CD14-positive monocyte (primary cell): Measurements from ENCODE around the gene EEFSEC. TPM values are rescaled to one million over a fixed set of nuclear protein-coding genes. Genes with fewer than 3 reads are reported as not detected.

ENCODE experiments used
- DNase-seq, 3 donors: peaks; one replicate each; pipeline ENCODE4 v3.0.0-alpha.2; 2011 to 2022
- H2AFZ ChIP-seq: 2 replicates; pipeline ENCODE4 v1.6.0; 2012; ENCODE audit warnings: mild to moderate bottlenecking, low read depth, low read length, inconsistent platforms; ENCODE audit not compliant: insufficient read depth, poor library complexity, severe bottlenecking
- H3K27ac ChIP-seq, 2 donors: 1 replicate in 1 of 2; 2 replicates in 1 of 2; pipeline ENCODE4 v1.5.1; 2012 to 2013; ENCODE audit warnings: low read length in 2 of 2, control low read depth in 1 of 2, inconsistent platforms in 1 of 2, low read depth in 1 of 2, mild to moderate bottlenecking in 1 of 2
- H3K27me3 ChIP-seq, 2 donors: one replicate each; pipeline versions ENCODE4 v1.6.0 to v1.6.1; 2011 to 2013; ENCODE audit warnings: low read length in 2 of 2; ENCODE audit not compliant: control insufficient read depth in 2 of 2, insufficient read depth in 2 of 2
- H3K36me3 ChIP-seq, 2 donors: replicated peaks in 1 of 2; 1 replicate in 1 of 2; 2 replicates in 1 of 2; pipeline versions ENCODE4 v1.5.1 to v1.6.1; 2012 to 2013; ENCODE audit warnings: low read length in 2 of 2, control low read depth in 1 of 2, inconsistent platforms in 1 of 2, mild to moderate bottlenecking in 1 of 2; ENCODE audit not compliant: insufficient read depth in 2 of 2, control insufficient read depth in 1 of 2
- H3K4me1 ChIP-seq, 2 donors: 1 replicate in 1 of 2; 2 replicates in 1 of 2; pipeline versions ENCODE4 v1.5.1 to v1.6.1; 2012 to 2013; ENCODE audit warnings: low read length in 2 of 2, control low read depth in 1 of 2, inconsistent platforms in 1 of 2, mild to moderate bottlenecking in 1 of 2, moderate library complexity in 1 of 2; ENCODE audit not compliant: insufficient read depth in 2 of 2, control insufficient read depth in 1 of 2
- H3K4me2 ChIP-seq: replicated peaks from 2 replicates; pipeline ENCODE3; 2012; ENCODE audit warnings: low read length, moderate library complexity, mild to moderate bottlenecking; ENCODE audit not compliant: poor library complexity, severe bottlenecking; ENCODE audit errors: extremely low read depth
- H3K4me3 ChIP-seq, 3 experiments: fragments of 200-600 bp in 1 of 3; sonication (generic) in 1 of 3; replicated peaks in 1 of 3; 1 replicate in 2 of 3; 2 replicates in 1 of 3; pipeline ENCODE4 v1.5.1; 2011 to 2013; ENCODE audit warnings: low read length in 3 of 3, mild to moderate bottlenecking in 3 of 3, control low read depth in 2 of 3, low read depth in 2 of 3, inconsistent platforms in 1 of 3, moderate library complexity in 1 of 3
- H3K79me2 ChIP-seq: 2 replicates; pipeline ENCODE4 v1.6.0; 2012; ENCODE audit warnings: mild to moderate bottlenecking, control low read depth, inconsistent platforms, low read length, moderate library complexity; ENCODE audit not compliant: insufficient read depth
- H3K9ac ChIP-seq: 2 replicates; pipeline ENCODE4 v1.6.0; 2017; ENCODE audit warnings: low read length, mild to moderate bottlenecking; ENCODE audit not compliant: insufficient read depth, poor library complexity, severe bottlenecking
- H3K9me3 ChIP-seq, 2 donors: replicated peaks in 1 of 2; 1 replicate in 1 of 2; 2 replicates in 1 of 2; pipeline versions ENCODE4 v1.5.1 to v1.6.1; 2012 to 2013; ENCODE audit warnings: low read length in 2 of 2, control low read depth in 1 of 2; ENCODE audit not compliant: control insufficient read depth in 1 of 2, insufficient read depth in 1 of 2
- H4K20me1 ChIP-seq: 2 replicates; pipeline ENCODE4 v1.6.0; 2012; ENCODE audit warnings: mild to moderate bottlenecking, low read length, control low read depth, moderate library complexity; ENCODE audit not compliant: insufficient read depth
- H3K27ac Mint-ChIP-seq, 7 donors: one replicate each; pipeline ENCODE4 v1.8.0; 2020; ENCODE audit warnings: mild to moderate bottlenecking in 7 of 7, mixed read lengths in 7 of 7, moderate library complexity in 6 of 7, inconsistent platforms in 2 of 7
- H3K27me3 Mint-ChIP-seq, 3 donors: one replicate each; pipeline ENCODE4 v1.8.0; 2021 to 2022; ENCODE audit warnings: low read depth in 3 of 3, mild to moderate bottlenecking in 3 of 3, mixed read lengths in 3 of 3, moderate library complexity in 3 of 3, inconsistent platforms in 1 of 3
- H3K36me3 Mint-ChIP-seq, 2 donors: one replicate each; pipeline ENCODE4 v1.8.0; 2020; ENCODE audit warnings: mixed read lengths in 2 of 2, inconsistent platforms in 1 of 2, mild to moderate bottlenecking in 1 of 2
- H3K4me1 Mint-ChIP-seq: one replicate; pipeline ENCODE4 v1.8.0; 2020; ENCODE audit warnings: mild to moderate bottlenecking, mixed read lengths
- H3K4me3 Mint-ChIP-seq, 2 donors: one replicate each; pipeline ENCODE4 v1.8.0; 2020; ENCODE audit warnings: mild to moderate bottlenecking in 2 of 2, mixed read lengths in 2 of 2, moderate library complexity in 1 of 2
- H3K9me3 Mint-ChIP-seq, 7 donors: one replicate each; pipeline ENCODE4 v1.8.0; 2020 to 2022; ENCODE audit warnings: mixed read lengths in 7 of 7, mild to moderate bottlenecking in 6 of 7, moderate library complexity in 6 of 7, inconsistent platforms in 2 of 7
- whole genome bisulfite sequencing: methylation state at CpG from one replicate; pipeline ENCODE4 v1.1.5; 2013; ENCODE audit warnings: missing lambda C conversion rate; ENCODE audit not compliant: insufficient coverage; 5-methylcytosine and 5-hydroxymethylcytosine counted together
- intact Hi-C, 2 donors: fragments of 100-400 bp; cut with micrococcal nuclease; formaldehyde crosslinking; loops; one replicate each; pipeline versions ENCODE4 v1.15.0 to v1.15.1; 2023
- polyA plus RNA-seq, 3 donors: library from polyadenylated mRNA; depleted of rRNA in 1 of 3; unstranded in 2 of 3; stranded (reverse) in 1 of 3; fragments of 300-500 nt in 2 of 3; fragments of >200 nt in 1 of 3; fragmentation: Illumina TruSeq in 2 of 3; gene quantifications; 1 replicate in 2 of 3; 2 replicates in 1 of 3; pipeline ENCODE4 v1.2.3, GENCODE V29; 2012 to 2021
- TF ChIP-seq, protein P1 (sequence below): fragments of 200-600 bp; IDR thresholded peaks from one replicate; pipeline ENCODE4 v1.8.0; 2022; ENCODE audit warnings: antibody characterized with exemption, mild to moderate bottlenecking

The EEFSEC gene
- polyA plus RNA-seq, 3 donors: 13.3 to 14.9 (median 14.9) TPM

DNA sequence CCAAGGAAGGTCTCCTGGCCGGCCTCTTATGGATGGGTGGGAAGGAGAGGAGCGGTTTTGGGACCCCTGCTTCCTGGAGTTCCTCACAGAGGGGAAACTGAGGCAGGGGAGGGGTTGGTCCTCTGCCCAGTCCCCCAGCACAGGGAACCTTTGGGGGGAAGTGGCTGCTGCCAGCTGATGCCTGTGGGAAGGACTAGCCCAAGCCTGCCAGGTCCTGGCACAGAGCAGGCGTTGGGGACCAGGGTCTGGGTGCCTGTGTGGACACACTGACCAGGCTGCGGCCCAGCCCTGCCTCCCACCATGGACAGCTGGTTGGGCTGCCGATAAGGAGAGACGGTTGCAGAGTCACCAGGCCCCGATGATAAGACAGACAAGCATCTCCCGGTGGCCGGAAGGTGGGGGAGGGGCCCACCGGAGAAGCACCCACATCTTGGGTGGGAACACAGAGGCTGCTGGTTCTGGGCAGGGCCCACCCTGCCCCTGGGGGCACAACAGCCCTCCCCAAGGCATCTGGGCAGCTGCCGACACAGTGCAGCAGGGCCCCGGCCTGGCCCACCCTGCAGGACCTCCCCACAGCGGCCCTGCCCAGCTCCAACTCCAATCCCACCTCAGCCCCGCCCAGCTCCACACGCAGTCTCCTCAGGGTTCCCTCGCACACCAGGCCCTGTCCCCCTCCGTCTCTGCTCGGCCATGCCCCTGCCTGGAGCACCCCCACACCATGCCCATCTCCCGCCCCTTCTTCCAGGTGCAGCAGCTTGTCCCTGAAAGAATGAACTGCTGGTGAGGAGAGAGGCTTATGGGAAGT is 262.7 kb downstream of the EEFSEC start:
- Histone ChIP-seq H3K27me3 (no peaks in the 10 kb centered on the region), H3K4me3 (peak overlapping the region in 1 of 3 experiments; percentile 24), H3K36me3 (no peaks in the 10 kb centered on the region), H3K27ac (peak overlapping the region; percentile 0 to 81), H2AFZ (peak overlapping the region; percentile 13), H3K79me2 (no peaks in the 10 kb centered on the region), H3K9me3 (peaks cover 0 to 14% of the 10 kb centered on the region in 2 donors), H3K9ac (peak overlapping the region; percentile 40), H4K20me1 (no peaks in the 10 kb centered on the region), H3K4me1 (peaks cover 30 to 32% of the 10 kb centered on the region in 2 donors), H3K4me2 (peak overlapping the region; percentile 19)
- intact Hi-C loops: no loop called here
- H3K36me3 Mint-ChIP-seq: peaks cover 5 to 9% of the 10 kb centered on the region in 2 donors
- H3K4me1 Mint-ChIP-seq: peaks cover 37% of the 10 kb centered on the region
- TF ChIP-seq, protein P1, sequence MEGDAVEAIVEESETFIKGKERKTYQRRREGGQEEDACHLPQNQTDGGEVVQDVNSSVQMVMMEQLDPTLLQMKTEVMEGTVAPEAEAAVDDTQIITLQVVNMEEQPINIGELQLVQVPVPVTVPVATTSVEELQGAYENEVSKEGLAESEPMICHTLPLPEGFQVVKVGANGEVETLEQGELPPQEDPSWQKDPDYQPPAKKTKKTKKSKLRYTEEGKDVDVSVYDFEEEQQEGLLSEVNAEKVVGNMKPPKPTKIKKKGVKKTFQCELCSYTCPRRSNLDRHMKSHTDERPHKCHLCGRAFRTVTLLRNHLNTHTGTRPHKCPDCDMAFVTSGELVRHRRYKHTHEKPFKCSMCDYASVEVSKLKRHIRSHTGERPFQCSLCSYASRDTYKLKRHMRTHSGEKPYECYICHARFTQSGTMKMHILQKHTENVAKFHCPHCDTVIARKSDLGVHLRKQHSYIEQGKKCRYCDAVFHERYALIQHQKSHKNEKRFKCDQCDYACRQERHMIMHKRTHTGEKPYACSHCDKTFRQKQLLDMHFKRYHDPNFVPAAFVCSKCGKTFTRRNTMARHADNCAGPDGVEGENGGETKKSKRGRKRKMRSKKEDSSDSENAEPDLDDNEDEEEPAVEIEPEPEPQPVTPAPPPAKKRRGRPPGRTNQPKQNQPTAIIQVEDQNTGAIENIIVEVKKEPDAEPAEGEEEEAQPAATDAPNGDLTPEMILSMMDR: no peak
- no peak for DNase-seq
- H3K27ac Mint-ChIP-seq: peak overlapping the region; percentile 74 to 87 (median 80)
- peaks cover 0 to 8% (median 3%) of the 10 kb centered on the region in 3 donors for H3K27me3 Mint-ChIP-seq
- H3K9me3 Mint-ChIP-seq: peaks cover 7 to 16% (median 12%) of the 10 kb centered on the region in 7 donors
- WGBS: 94% methylated on average over 13 of the region's 19 CpGs
- no peak overlapping the region for H3K4me3 Mint-ChIP-seq

DNA sequence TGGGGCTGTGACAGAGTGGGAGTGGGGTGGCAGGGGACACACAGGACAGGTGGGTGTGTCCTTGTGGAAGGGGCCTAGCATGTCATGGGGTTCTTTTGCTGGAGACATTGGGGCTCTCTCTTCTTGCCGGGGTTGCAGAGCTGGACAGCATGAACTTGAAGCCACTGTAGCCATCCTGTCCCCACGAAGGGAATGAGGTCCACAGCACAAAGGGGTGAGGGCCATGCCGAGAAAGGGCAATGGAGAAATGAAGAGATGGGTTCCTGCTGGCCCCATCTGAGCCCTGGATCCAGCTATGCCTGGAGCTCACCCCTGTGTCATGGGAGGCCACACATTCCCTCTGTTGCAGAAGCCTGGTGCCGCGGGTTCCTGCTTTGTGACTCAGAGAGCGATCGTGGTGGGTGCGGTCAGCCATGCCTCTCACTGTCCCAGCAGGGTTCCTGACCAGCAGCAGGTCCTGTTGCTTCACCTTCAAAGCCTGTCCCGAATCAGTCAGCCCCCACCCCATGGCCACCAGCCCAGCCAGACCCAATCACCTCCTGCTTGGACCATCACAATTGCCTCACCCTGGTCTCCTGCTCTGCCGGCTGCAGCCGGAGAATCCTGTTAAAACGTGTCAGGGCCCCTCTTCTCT is 263.4 kb downstream of the EEFSEC start:
- H3K27ac Mint-ChIP-seq: peak overlapping the region; percentile 65 to 87 (median 75)
- H3K27ac ChIP-seq: peak overlapping the region; percentile 0 to 81
- peak overlapping the region; percentile 19 for H3K4me2 ChIP-seq

More for the DNA sequence above, 263.4 kb downstream of the EEFSEC start:
- Histone ChIP-seq H2AFZ (peak overlapping the region; percentile 13), H4K20me1 (no peaks in the 10 kb centered on the region), H3K79me2 (no peaks in the 10 kb centered on the region), H3K9ac (peak overlapping the region; percentile 40), H3K4me1 (peaks cover 30 to 32% of the 10 kb centered on the region in 2 donors), H3K4me3 (peak overlapping the region in 1 of 3 experiments; percentile 15), H3K27me3 (no peaks in the 10 kb centered on the region), H3K9me3 (peaks cover 0 to 14% of the 10 kb centered on the region in 2 donors), H3K36me3 (no peaks in the 10 kb centered on the region)
- WGBS: 24% methylated on average over 8 of the region's 12 CpGs
- Mint-ChIP-seq H3K36me3 (peaks cover 5 to 9% of the 10 kb centered on the region in 2 donors), H3K27me3 (peaks cover 0 to 8% (median 3%) of the 10 kb centered on the region in 3 donors), H3K4me3 (peak overlapping the region in 1 of 2 donors; percentile 21), H3K4me1 (peaks cover 37% of the 10 kb centered on the region), H3K9me3 (peaks cover 7 to 16% (median 12%) of the 10 kb centered on the region in 7 donors)
- TF ChIP-seq, protein P1: no peak
- DNase-seq: peak; percentile 81 to 82 (median 82)
- intact Hi-C loops: no loop called here
